HG03378 (cell line): Measurements from ENCODE around the gene SLCO4A1.

Experiments
- ATAC-seq: cut with Tn5 transposase; IDR thresholded peaks from one replicate; pipeline ENCODE4 v1.9.1; 2021; ENCODE audit warnings: mild to moderate bottlenecking, moderate library complexity; ENCODE audit not compliant: unreplicated experiment

Gene SLCO4A1

GRCh38 chr20:62696989-62697388 is 54.7 kb downstream of the SLCO4A1 start:
- no peak for ATAC-seq

DNA sequence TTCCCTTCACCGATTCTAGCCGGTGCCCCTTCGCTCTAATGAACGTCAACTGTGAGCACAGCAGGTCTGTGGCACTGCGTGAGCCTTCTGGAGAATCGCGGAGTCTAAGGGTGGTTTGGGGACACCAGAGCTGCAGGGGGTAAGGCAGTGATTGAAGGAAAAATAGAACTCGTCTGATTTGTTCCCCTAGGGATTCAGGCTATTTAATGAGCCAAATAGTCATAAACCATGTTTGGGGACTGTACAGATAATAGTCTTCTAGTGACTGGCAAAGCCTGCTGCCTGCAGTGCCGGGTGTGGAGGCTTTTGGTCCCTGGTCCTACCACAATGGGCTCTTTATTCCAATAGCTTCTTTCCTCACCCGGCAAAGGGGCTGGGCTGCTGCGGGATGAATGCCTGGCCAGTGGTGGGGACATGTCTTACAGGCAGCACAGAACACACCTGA is 55.2 kb downstream of the SLCO4A1 start:
- ATAC-seq: no peak

- ATAC-seq: no peak
These were observed 55.9 kb downstream of the SLCO4A1 start for GRCh38 chr20:62698231-62698630.

- no peak for ATAC-seq
These were observed 57.0 kb downstream of the SLCO4A1 start for GRCh38 chr20:62699296-62699695.

- no peak for ATAC-seq
These were observed 57.4 kb downstream of the SLCO4A1 start for GRCh38 chr20:62699741-62700140.

- no peak for ATAC-seq
These were observed 58.1 kb downstream of the SLCO4A1 start for GRCh38 chr20:62700261-62700930.

- ATAC-seq: no peak
These were observed 59.1 kb downstream of the SLCO4A1 start for GRCh38 chr20:62701161-62702012.

GRCh38 chr20:62702013-62702300 is 59.7 kb downstream of the SLCO4A1 start:
- ATAC-seq: no peak

DNA sequence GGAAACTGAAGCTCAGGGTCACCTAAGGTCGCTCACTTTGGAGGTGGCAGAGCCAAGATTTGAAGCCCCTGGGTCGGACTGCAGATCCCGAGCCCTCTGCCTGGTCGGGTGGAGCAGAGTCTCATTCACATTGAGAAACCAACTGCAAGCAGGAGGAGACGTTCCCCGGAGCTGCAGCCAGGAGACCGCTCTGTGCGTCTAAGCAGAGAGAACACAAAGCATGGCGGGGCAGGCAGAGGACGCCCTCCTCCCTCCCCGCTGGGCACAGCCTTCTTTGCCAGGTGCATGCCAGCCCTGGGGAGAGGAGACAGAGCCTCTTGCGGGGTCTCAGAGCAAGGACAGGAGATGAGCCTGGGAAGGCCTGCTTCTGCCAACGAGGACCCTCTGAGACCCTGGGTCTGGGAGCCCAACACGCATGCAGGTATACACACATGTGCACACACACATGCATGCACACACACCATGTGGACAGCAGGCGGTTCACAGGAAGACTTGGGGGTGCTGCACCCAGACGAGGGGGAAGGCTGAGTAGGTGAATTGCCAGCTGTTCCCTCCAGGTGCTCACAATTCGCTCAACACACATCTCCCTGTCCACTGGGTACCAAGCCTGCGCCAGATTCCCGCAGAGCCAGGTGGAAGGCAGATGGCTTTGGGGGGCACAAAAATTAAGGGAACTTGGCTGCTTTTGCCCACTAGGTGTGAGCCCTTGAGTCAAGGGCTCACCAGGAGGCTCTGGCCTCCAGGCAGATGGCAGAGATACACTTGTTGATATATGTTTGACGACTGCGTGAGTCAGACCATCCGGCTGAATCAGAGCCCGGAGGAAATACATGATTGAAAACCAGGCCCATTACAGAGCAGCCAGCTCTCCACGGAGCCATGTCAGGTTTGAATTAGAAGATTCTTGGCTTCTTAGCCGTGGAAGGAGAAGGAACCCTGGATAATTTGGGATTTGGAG is 60.9 kb downstream of the SLCO4A1 start:
- ATAC-seq: no peak

- ATAC-seq: no peak
These were observed 61.5 kb downstream of the SLCO4A1 start for GRCh38 chr20:62703853-62704228.

DNA sequence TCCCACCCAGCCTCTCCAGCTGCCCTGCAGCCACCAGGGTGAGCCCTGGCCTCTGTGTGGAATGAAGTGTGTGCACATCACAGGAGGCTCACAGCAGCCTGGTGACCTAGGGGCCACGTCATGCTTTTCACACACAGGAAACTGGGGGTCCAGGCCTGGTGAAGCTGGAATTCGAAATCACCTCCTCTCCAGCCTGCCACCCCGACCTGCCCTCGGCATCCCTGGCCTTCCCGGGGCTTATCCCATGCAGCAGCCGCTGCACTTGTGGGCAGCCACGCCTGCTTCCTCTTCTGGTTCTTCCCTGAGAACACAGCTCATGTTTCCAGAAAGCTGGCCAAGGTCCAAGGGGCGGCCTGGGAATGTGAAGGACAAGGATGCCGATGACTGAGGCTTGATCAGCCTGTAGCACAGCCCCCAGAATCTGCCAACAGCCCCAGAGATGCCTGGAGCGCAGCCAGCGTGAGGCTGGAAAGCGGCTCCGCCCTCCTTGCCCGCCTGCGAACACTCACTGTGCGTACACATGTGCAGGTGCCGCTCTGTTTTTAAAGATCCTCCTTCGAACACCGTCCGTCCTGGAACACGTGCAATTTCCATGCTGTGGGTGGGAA is 62.1 kb downstream of the SLCO4A1 start:
- no peak for ATAC-seq

GRCh38 chr20:62705627-62706026 is 63.3 kb downstream of the SLCO4A1 start:
- ATAC-seq: no peak

DNA sequence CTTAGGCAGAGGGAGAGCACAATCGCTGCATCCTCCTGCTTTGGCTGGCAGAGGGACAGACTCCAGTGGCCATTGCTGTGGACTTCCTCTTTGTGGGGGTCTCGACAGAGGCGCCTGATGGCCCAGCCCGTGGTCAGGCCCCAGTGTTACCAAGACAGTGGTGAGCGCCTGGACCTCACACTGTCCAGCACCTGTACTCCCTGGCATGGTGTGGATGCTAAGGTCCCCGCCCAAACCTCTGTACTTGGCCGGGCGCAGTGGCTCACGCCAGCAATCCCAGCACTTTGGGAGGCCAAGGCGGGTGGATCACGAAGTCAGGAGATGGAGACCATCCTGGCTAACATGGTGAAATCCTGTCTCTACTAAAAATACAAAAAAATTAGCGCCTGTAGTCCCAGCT is 64.0 kb downstream of the SLCO4A1 start:
- ATAC-seq: no peak

DNA sequence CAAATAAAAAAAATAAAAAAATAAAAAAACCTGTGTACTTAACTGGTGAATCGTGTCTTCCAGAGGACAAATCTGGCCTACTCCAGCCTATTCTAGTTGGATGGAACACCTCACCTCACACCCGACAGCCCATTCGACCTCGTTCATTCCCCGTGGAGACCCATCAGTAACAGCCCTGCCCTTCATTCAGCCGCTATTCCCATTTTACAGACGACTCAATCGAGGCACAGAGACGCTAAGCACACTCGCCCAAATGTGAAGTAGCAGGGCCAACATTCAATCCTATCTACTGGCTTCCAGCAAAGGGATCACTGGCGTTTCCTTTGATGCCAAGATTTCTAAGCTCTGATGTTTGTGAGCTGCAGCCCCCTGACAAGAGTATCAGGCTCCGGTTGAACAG is 64.6 kb downstream of the SLCO4A1 start:
- ATAC-seq: no peak

DNA sequence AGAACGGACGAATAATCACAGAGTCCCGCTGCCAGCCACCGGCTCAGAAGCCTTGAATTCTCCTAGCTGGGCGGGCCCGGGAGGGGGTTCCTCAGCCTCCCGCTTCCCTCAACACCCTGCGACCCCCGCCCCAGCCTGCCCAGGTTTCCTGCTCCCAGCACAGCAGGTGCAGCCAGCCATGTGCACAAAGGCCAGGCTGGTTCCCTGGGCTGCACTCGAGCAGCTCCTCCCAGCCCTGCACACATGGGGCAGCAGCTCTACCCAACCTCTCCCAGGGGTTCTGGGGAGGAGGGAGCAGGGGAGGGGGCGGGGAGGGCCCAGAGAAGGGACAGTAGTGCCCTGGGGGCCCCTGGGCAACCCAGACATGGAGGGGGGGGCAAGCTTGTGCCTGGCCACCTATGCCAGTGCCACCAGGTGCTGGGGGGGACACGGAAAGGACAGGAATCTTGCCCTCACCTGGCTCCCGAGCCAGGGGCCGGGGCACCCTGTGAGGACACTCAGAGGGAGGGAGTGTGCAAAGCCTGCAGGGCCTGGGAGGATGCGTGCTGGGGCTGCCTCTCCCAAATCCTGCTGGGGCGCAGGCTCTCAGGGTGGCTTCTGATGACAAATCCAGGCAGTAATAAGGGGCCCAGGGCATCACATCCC is 65.1 kb downstream of the SLCO4A1 start:
- ATAC-seq: no peak

DNA sequence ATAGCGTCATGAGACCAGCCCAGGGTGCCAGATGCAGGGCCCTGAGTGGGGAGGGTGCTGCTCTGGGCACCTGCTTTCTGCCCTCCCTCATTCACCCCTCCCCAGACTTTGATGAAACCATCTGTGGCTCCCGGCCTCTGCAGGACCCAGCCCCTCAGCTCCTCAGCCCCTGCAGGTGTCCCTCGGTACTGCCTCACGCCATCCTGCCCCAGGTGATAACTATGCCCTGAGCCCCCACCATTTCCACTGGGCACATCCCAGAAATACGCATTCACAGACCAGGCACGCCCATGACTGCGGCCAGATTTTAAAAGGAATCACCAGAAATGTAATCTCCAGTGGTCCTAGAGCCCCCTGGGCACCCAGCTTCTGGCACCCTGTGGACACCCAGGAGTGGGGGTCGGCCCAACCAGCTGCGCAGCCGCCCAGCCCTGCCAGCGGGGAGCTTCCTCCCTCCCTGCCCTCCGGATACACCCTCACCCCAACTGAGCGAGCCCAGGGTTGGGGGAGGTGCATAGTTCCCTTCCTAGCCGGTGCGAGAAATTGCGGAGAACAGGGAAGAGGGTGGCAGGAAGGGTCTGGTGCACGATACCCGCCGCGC is 65.7 kb downstream of the SLCO4A1 start:
- ATAC-seq: no peak

GRCh38 chr20:62708591-62709536 is 66.6 kb downstream of the SLCO4A1 start, which contains the start of gene NTSR1:
NTSR1 (plus strand) TSS chr20:62708836; CDS start chr20:62709208, 372 bp downstream.
- no peak for ATAC-seq

DNA sequence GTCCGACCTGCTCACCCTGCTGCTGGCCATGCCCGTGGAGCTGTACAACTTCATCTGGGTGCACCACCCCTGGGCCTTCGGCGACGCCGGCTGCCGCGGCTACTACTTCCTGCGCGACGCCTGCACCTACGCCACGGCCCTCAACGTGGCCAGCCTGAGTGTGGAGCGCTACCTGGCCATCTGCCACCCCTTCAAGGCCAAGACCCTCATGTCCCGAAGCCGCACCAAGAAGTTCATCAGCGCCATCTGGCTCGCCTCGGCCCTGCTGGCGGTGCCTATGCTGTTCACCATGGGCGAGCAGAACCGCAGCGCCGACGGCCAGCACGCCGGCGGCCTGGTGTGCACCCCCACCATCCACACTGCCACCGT is 67.2 kb downstream of the SLCO4A1 start:
- ATAC-seq: no peak
